NCI-H69 (cell line): ENCODE results near the gene NDUFV2.
"Not testable (repeated sequence)": the region's sequence is repeated elsewhere in the genome, so short reads cannot be mapped to it uniquely, and the experiment has no call there.

Experiments
- DNase-seq: peaks from one replicate; lab custom pipeline; 2025; lab: John Stamatoyannopoulos, UW

Gene NDUFV2

GRCh38 chr18:9091066-9091476 is 11.4 kb upstream of the NDUFV2 start:
- DNase-seq = no peak

- no peak for DNase-seq
These were observed 9.8 kb upstream of the NDUFV2 start for GRCh38 chr18:9092665-9093064.

- not testable (repeated sequence) for DNase-seq
These were observed 9.4 kb upstream of the NDUFV2 start for GRCh38 chr18:9093109-9093508.

- no peak for DNase-seq
These were observed 7.9 kb upstream of the NDUFV2 start for GRCh38 chr18:9094307-9095226.

GRCh38 chr18:9095297-9096006 is 7.0 kb upstream of the NDUFV2 start:
- DNase-seq = no peak

- no peak for DNase-seq
These were observed 6.5 kb upstream of the NDUFV2 start for GRCh38 chr18:9096007-9096371.

GRCh38 chr18:9096685-9097084 is 5.8 kb upstream of the NDUFV2 start:
- no peak for DNase-seq

- DNase-seq = no peak
These were observed 5.2 kb upstream of the NDUFV2 start for GRCh38 chr18:9097349-9097748.

GRCh38 chr18:9100796-9101195 is 1.7 kb upstream of the NDUFV2 start:
- DNase-seq = no peak

- peak; percentile 77 for DNase-seq
These were observed 580 bp upstream of the NDUFV2 start for GRCh38 chr18:9101730-9102507.

- peak; percentile 53 for DNase-seq
These were observed 926 bp downstream of the NDUFV2 start for GRCh38 chr18:9103376-9103873.

- DNase-seq = peak; percentile 40
These were observed 1.9 kb downstream of the NDUFV2 start for GRCh38 chr18:9104244-9104901.

- DNase-seq = no peak
These were observed 2.9 kb downstream of the NDUFV2 start for GRCh38 chr18:9105420-9105819.

- no peak for DNase-seq
These were observed 3.6 kb downstream of the NDUFV2 start for GRCh38 chr18:9106094-9106493.

- DNase-seq = no peak
These were observed 4.5 kb downstream of the NDUFV2 start for GRCh38 chr18:9106800-9107584.

- DNase-seq = no peak
These were observed 6.4 kb downstream of the NDUFV2 start for GRCh38 chr18:9108911-9109310.

GRCh38 chr18:9109523-9109922 is 7.0 kb downstream of the NDUFV2 start:
- no peak for DNase-seq

- no peak for DNase-seq
These were observed 11.1 kb downstream of the NDUFV2 start for GRCh38 chr18:9113468-9114149.

- DNase-seq = no peak
These were observed 13.5 kb downstream of the NDUFV2 start for GRCh38 chr18:9115984-9116383.
